ENCODE measurements around the gene CELA3B. TPM values are rescaled to one million over a fixed set of nuclear protein-coding genes. Genes with fewer than 3 reads are reported as not detected.

CELA3B gene
- total and polyA plus RNA-seq, 2 of the 13 experiments (the other 11 are each of a cell fraction or from before 2014, with no cell fraction given) = 0.34 TPM; not detected in 1

DNA sequence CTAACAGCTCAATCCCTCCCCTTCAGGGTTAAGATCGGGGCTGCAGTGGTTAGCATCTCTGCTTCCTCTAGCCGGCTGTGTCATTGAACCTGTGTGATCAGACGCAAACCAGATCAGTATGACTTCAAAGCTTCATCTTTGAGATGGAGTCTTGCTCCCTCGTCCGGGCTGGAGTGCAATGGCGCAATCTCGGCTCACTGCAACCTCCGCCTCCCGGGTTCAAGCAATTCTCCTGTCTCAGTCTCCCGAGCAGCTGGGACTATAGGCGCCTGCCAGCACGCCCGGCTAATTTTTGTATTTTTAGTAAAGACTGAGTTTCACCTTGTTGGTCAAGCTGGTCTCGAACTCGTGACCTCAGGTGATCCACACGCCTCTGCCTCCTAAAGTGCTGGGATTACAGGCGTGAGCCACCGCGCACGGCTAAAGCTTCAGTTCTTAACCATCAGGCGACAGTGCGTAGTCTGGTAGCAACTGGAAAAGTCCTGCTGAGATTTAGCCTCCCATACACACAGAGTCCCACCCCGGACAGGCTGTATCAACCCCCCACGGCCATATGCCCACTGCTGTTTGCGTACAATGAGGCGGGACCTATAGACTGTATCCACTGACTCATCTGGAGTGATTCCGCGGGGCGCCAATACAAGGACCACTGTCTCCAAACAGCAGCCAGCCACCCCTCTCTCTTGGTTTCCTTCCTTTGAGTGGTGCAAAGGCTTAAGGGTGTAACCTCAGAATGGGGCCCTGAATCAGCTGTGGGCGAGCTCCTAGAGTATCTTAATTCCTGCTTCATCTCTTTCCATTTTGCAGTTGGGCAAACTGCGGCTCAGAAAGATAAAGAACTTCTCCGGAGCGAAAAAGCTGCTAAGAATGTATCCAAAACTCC, 47.9 kb downstream of the CELA3B start (continued):
- TF ChIP-seq, protein P1, sequence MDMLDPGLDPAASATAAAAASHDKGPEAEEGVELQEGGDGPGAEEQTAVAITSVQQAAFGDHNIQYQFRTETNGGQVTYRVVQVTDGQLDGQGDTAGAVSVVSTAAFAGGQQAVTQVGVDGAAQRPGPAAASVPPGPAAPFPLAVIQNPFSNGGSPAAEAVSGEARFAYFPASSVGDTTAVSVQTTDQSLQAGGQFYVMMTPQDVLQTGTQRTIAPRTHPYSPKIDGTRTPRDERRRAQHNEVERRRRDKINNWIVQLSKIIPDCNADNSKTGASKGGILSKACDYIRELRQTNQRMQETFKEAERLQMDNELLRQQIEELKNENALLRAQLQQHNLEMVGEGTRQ (IDR thresholded peaks at IDR 0.05; ENCODE audit: low read depth, low read length) = no peak
- TF ChIP-seq, protein P1 (CRISPR knock-in tag; IDR thresholded peaks at IDR 0.05; ENCODE audit: borderline replicate concordance) = no peak
- no peak for TF ChIP-seq MTA3 (CRISPR knock-in tag; IDR thresholded peaks at IDR 0.05)
- no peak for TF ChIP-seq ATAD3A (CRISPR knock-in tag; IDR thresholded peaks at IDR 0.05)
- TF ChIP-seq ZNF33B (CRISPR knock-in tag; IDR thresholded peaks at IDR 0.05) = no peak
- no peak for TF ChIP-seq ZNF782 (CRISPR knock-in tag; IDR thresholded peaks at IDR 0.05; ENCODE audit: borderline replicate concordance)
- TF ChIP-seq EHMT2 (IDR thresholded peaks at IDR 0.05; ENCODE audit: borderline replicate concordance, low read depth, low read length) = peak; percentile 53; the same call in 1 of the 2 replicates
- TF ChIP-seq, protein P2, sequence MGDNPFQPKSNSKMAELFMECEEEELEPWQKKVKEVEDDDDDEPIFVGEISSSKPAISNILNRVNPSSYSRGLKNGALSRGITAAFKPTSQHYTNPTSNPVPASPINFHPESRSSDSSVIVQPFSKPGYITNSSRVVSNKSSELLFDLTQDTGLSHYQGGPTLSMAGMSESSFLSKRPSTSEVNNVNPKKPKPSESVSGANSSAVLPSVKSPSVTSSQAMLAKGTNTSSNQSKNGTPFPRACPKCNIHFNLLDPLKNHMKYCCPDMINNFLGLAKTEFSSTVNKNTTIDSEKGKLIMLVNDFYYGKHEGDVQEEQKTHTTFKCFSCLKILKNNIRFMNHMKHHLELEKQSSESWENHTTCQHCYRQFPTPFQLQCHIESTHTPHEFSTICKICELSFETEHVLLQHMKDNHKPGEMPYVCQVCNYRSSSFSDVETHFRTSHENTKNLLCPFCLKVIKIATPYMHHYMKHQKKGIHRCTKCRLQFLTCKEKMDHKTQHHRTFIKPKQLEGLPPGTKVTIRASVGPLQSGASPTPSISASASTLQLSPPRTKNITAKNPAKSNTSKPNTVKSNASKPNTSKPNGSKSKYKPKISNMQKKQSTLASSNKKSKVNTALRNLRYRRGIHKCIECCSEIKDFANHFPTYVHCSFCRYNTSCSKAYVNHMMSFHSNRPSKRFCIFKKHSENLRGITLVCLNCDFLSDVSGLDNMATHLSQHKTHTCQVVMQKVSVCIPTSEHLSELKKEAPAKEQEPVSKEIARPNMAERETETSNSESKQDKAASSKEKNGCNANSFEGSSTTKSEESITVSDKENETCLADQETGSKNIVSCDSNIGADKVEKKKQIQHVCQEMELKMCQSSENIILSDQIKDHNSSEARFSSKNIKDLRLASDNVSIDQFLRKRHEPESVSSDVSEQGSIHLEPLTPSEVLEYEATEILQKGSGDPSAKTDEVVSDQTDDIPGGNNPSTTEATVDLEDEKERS (CRISPR knock-in tag; IDR thresholded peaks at IDR 0.05) = no peak
- TF ChIP-seq ZNF382 (CRISPR knock-in tag; IDR thresholded peaks at IDR 0.05; ENCODE audit: borderline replicate concordance) = no peak
- TF ChIP-seq NPAS2 (CRISPR knock-in tag; IDR thresholded peaks at IDR 0.05; ENCODE audit: borderline replicate concordance) = no peak
- TF ChIP-seq, protein P3, sequence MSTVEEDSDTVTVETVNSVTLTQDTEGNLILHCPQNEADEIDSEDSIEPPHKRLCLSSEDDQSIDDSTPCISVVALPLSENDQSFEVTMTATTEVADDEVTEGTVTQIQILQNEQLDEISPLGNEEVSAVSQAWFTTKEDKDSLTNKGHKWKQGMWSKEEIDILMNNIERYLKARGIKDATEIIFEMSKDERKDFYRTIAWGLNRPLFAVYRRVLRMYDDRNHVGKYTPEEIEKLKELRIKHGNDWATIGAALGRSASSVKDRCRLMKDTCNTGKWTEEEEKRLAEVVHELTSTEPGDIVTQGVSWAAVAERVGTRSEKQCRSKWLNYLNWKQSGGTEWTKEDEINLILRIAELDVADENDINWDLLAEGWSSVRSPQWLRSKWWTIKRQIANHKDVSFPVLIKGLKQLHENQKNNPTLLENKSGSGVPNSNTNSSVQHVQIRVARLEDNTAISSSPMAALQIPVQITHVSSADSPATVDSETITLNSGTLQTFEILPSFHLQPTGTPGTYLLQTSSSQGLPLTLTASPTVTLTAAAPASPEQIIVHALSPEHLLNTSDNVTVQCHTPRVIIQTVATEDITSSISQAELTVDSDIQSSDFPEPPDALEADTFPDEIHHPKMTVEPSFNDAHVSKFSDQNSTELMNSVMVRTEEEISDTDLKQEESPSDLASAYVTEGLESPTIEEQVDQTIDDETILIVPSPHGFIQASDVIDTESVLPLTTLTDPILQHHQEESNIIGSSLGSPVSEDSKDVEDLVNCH (CRISPR knock-in tag; IDR thresholded peaks at IDR 0.05) = no peak
- no peak for TF ChIP-seq NR2C2 (CRISPR knock-in tag; IDR thresholded peaks at IDR 0.05; ENCODE audit: borderline replicate concordance)
- TF ChIP-seq, protein P4, sequence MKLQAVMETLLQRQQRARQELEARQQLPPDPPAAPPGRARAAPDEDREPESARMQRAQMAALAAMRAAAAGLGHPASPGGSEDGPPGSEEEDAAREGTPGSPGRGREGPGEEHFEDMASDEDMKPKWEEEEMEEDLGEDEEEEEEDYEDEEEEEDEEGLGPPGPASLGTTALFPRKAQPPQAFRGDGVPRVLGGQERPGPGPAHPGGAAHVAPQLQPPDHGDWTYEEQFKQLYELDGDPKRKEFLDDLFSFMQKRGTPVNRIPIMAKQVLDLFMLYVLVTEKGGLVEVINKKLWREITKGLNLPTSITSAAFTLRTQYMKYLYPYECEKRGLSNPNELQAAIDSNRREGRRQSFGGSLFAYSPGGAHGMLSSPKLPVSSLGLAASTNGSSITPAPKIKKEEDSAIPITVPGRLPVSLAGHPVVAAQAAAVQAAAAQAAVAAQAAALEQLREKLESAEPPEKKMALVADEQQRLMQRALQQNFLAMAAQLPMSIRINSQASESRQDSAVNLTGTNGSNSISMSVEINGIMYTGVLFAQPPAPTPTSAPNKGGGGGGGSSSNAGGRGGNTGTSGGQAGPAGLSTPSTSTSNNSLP (IDR thresholded peaks at IDR 0.05; ENCODE audit: low read depth, low read length) = 0 out of 2 replicates have a peak, but pooled peaks have one; percentile 12
- TF ChIP-seq, protein P5, sequence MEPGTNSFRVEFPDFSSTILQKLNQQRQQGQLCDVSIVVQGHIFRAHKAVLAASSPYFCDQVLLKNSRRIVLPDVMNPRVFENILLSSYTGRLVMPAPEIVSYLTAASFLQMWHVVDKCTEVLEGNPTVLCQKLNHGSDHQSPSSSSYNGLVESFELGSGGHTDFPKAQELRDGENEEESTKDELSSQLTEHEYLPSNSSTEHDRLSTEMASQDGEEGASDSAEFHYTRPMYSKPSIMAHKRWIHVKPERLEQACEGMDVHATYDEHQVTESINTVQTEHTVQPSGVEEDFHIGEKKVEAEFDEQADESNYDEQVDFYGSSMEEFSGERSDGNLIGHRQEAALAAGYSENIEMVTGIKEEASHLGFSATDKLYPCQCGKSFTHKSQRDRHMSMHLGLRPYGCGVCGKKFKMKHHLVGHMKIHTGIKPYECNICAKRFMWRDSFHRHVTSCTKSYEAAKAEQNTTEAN (CRISPR knock-in tag; conservative IDR thresholded peaks at IDR 0.05) = no peak; the same call in 1 of the 2 replicates
- TF ChIP-seq MED8 (CRISPR knock-in tag; IDR thresholded peaks at IDR 0.05; ENCODE audit: insufficient replicate concordance) = no peak
- TF ChIP-seq MXI1 (IDR thresholded peaks at IDR 0.05; ENCODE audit: borderline replicate concordance, low read depth, low read length) = no peak

All from HepG2 (cell line).